ENCODE data around the gene ZG16B. TPM values are rescaled to one million over a fixed set of nuclear protein-coding genes. Genes with fewer than 3 reads are reported as not detected.

The ZG16B gene
- total RNA-seq, 1 experiment from 2014 or later, result not detected

GRCh38 chr16:2833776-2834175 lies 3.7 kb downstream of the ZG16B start:
- H3K4me2 ChIP-seq (ENCODE audit: insufficient read depth, insufficient read length, low read length), result no peak overlapping the region
- H2BK20ac ChIP-seq (ENCODE audit: low read depth, low read length, poor library complexity, severe bottlenecking), result no peak overlapping the region
- no peak overlapping the region for H3K14ac ChIP-seq (ENCODE audit: insufficient read depth, low read length)
- H2AK5ac ChIP-seq (ENCODE audit: insufficient read length, low read length), result no peak overlapping the region
- no peak overlapping the region for H3K18ac ChIP-seq (ENCODE audit: insufficient read length, low read depth, low read length)
- no peak overlapping the region for H3K9ac ChIP-seq (ENCODE audit: extremely low read depth, insufficient read length, low read length)
- no peak overlapping the region for H4K5ac ChIP-seq (ENCODE audit: insufficient read length, low read depth, low read length)
- no peaks in the 10 kb centered on the region for H3K79me1 ChIP-seq (ENCODE audit: insufficient read depth, low read depth, low read length, poor library complexity, severe bottlenecking)
- no peak for TF ChIP-seq CTCF (conservative IDR thresholded peaks at IDR 0.05)
- H3T11ph ChIP-seq (ENCODE audit: low read length), result no peak overlapping the region
- H3K79me2 ChIP-seq (ENCODE audit: insufficient read depth, low read length), result no peaks in the 10 kb centered on the region
- no CpG with 5 or more reads among the region's 7 CpGs for WGBS (ENCODE audit: extremely low coverage, insufficient read length, low lambda C conversion rate)
- no peak overlapping the region for H3K27ac ChIP-seq (ENCODE audit: insufficient read length, low read depth, low read length)
- no peak overlapping the region for H2AFZ ChIP-seq (ENCODE audit: low read length)
- no peak overlapping the region for H4K8ac ChIP-seq (replicated peaks; ENCODE audit: insufficient read length, low read depth, low read length)
- no peak overlapping the region for H3K4ac ChIP-seq (ENCODE audit: low read depth, low read length)
- H3K27ac Mint-ChIP-seq, result no peak overlapping the region
- H3K4me1 Mint-ChIP-seq, result peaks cover 16 to 17% of the 10 kb centered on the region in 2 experiments
- H3K27me3 ChIP-seq (ENCODE audit: insufficient read depth, low read length), result no peaks in the 10 kb centered on the region
- H2BK5ac ChIP-seq (ENCODE audit: insufficient read length, low read length), result no peak overlapping the region
- H3K9me3 ChIP-seq (ENCODE audit: control insufficient read depth, low read depth, low read length), result no peaks in the 10 kb centered on the region
- H3K9me3 Mint-ChIP-seq, result no peaks in the 10 kb centered on the region; a peak in 2 of 5 replicates
- H2BK12ac ChIP-seq (ENCODE audit: insufficient read length, low read depth, low read length), result no peak overlapping the region
- H2BK120ac ChIP-seq (ENCODE audit: low read depth, low read length, poor library complexity, severe bottlenecking), result no peak overlapping the region
- no peak overlapping the region for H3K23ac ChIP-seq (ENCODE audit: insufficient read length, low read depth, low read length)
- H2BK15ac ChIP-seq (ENCODE audit: low read depth, low read length), result no peak overlapping the region
- peaks cover 7% of the 10 kb centered on the region for H3K27me3 Mint-ChIP-seq (ENCODE audit: low read depth)
- DNase-seq, result no peak
- H4K91ac ChIP-seq (ENCODE audit: insufficient read length, low read depth, low read length), result no peak overlapping the region
- H3K4me1 ChIP-seq (ENCODE audit: insufficient read depth, low read length), result peaks cover 3% of the 10 kb centered on the region; the same call in 1 of the 2 replicates
- no peak overlapping the region for H3K4me3 Mint-ChIP-seq
- no peaks in the 10 kb centered on the region for H3K36me3 Mint-ChIP-seq (ENCODE audit: insufficient read depth in 1 of 3, low read depth in 3 of 3)
- no peak overlapping the region for H3K56ac ChIP-seq (ENCODE audit: insufficient read length, low read depth, low read length)
- H4K20me1 ChIP-seq (ENCODE audit: control insufficient read depth, insufficient read depth, insufficient read length), result no peaks in the 10 kb centered on the region
- no peaks in the 10 kb centered on the region for H3K23me2 ChIP-seq (ENCODE audit: insufficient read length, low read depth, low read length, poor library complexity, severe bottlenecking)

Data from H9 (cell line).